ENCODE data around the gene TRMO.

The TRMO gene

GRCh38 chr9:97940233-97940632 is 17.9 kb upstream of the TRMO start:
- TF ChIP-seq TEAD4 (IDR thresholded peaks at IDR 0.05): no peak
- TF ChIP-seq EGR1 (IDR thresholded peaks at IDR 0.05): no peak

DNA sequence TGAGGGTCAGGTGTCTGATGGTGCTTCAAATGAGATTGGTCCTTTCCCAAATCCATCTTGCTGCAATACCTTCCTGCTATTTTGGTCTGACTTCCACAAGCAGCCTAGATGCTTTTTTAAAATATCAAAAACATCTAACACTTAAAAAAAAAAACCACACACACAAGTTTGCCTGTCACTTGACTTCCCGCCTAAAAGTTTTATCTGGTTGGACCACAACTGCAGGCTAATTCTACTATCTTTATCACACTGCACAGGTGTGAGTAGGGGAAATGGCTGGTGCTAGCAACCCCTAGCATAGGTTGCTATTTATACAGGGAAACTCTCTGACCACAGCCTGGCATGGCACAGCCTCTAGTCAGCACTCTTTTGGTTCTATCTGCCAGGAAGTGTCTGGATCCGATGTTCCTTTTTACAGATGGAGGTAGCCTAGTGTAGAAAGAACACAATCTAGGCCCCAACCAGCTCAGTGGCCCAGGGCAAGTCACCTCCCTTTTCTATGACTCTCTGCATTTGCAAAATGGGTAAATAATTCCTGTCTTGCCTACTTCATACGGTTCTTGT is 15.9 kb upstream of the TRMO start, which contains the start of gene HEMGN:
Gene HEMGN, minus strand, starts transcription at position 92 of the 564 bp plus-strand sequence. Its CDS starts 36 bp downstream, at position 56.
- TF ChIP-seq NFIC (IDR thresholded peaks at IDR 0.05) (no peak), CREB1 (IDR thresholded peaks at IDR 0.05; ENCODE audit: low read depth) (no peak), TCF12 (IDR thresholded peaks at IDR 0.05; ENCODE audit: low read depth) (no peak), YY1 (IDR thresholded peaks at IDR 0.05; ENCODE audit: low read depth) (no peak), FOXM1 (IDR thresholded peaks at IDR 0.05; ENCODE audit: borderline replicate concordance, low read depth) (no peak), TAF1 (IDR thresholded peaks at IDR 0.05; ENCODE audit: low read depth) (no peak), CEBPB (IDR thresholded peaks at IDR 0.05) (no peak), EP300 (IDR thresholded peaks at IDR 0.05; ENCODE audit: borderline replicate concordance) (no peak), ZBTB7A (IDR thresholded peaks at IDR 0.05; ENCODE audit: low read depth) (no peak), RAD21 (IDR thresholded peaks at IDR 0.05; ENCODE audit: low read depth) (no peak), TEAD4 (IDR thresholded peaks at IDR 0.05) (no peak), EGR1 (IDR thresholded peaks at IDR 0.05) (no peak)
- TF ChIP-seq, protein P1, sequence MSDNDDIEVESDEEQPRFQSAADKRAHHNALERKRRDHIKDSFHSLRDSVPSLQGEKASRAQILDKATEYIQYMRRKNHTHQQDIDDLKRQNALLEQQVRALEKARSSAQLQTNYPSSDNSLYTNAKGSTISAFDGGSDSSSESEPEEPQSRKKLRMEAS (IDR thresholded peaks at IDR 0.05): no peak
- TF ChIP-seq, protein P2, sequence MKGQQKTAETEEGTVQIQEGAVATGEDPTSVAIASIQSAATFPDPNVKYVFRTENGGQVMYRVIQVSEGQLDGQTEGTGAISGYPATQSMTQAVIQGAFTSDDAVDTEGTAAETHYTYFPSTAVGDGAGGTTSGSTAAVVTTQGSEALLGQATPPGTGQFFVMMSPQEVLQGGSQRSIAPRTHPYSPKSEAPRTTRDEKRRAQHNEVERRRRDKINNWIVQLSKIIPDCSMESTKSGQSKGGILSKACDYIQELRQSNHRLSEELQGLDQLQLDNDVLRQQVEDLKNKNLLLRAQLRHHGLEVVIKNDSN (IDR thresholded peaks at IDR 0.05): no peak

DNA sequence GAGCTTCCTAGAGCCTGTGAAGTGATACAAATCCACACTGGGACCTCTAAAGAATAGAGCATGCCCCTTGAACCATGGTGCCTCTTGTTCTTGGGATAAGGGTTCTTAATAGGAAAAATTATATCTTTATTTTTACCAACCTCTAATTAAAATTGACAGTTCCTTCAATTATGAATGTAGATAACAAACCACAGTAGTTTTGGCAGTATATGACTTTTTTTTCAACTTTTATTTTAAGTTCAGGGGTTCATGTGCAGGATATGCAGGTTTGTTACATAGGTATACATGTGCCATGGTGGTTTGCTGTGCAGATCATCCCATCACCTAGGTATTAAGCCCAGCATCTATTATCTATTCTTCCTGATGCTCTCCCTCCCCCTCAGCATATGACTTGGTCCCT is 14.7 kb upstream of the TRMO start:
- TF ChIP-seq, protein P3, sequence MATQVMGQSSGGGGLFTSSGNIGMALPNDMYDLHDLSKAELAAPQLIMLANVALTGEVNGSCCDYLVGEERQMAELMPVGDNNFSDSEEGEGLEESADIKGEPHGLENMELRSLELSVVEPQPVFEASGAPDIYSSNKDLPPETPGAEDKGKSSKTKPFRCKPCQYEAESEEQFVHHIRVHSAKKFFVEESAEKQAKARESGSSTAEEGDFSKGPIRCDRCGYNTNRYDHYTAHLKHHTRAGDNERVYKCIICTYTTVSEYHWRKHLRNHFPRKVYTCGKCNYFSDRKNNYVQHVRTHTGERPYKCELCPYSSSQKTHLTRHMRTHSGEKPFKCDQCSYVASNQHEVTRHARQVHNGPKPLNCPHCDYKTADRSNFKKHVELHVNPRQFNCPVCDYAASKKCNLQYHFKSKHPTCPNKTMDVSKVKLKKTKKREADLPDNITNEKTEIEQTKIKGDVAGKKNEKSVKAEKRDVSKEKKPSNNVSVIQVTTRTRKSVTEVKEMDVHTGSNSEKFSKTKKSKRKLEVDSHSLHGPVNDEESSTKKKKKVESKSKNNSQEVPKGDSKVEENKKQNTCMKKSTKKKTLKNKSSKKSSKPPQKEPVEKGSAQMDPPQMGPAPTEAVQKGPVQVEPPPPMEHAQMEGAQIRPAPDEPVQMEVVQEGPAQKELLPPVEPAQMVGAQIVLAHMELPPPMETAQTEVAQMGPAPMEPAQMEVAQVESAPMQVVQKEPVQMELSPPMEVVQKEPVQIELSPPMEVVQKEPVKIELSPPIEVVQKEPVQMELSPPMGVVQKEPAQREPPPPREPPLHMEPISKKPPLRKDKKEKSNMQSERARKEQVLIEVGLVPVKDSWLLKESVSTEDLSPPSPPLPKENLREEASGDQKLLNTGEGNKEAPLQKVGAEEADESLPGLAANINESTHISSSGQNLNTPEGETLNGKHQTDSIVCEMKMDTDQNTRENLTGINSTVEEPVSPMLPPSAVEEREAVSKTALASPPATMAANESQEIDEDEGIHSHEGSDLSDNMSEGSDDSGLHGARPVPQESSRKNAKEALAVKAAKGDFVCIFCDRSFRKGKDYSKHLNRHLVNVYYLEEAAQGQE (IDR thresholded peaks at IDR 0.05; ENCODE audit: low read depth): no peak
- no peak for TF ChIP-seq TAF1 (IDR thresholded peaks at IDR 0.05; ENCODE audit: low read depth)
- no peak for TF ChIP-seq RAD21 (IDR thresholded peaks at IDR 0.05; ENCODE audit: low read depth)
- TF ChIP-seq EP300 (IDR thresholded peaks at IDR 0.05; ENCODE audit: borderline replicate concordance): no peak
- TF ChIP-seq NFIC (IDR thresholded peaks at IDR 0.05): no peak
- TF ChIP-seq CEBPB (IDR thresholded peaks at IDR 0.05): no peak
- TF ChIP-seq, protein P2 (IDR thresholded peaks at IDR 0.05): no peak
- TF ChIP-seq FOXM1 (IDR thresholded peaks at IDR 0.05; ENCODE audit: borderline replicate concordance, low read depth): no peak
- no peak for TF ChIP-seq TCF12 (IDR thresholded peaks at IDR 0.05; ENCODE audit: low read depth)
- no peak for TF ChIP-seq YY1 (IDR thresholded peaks at IDR 0.05; ENCODE audit: low read depth)
- no peak for TF ChIP-seq EGR1 (IDR thresholded peaks at IDR 0.05)
- TF ChIP-seq, protein P1 (IDR thresholded peaks at IDR 0.05): no peak
- TF ChIP-seq TEAD4 (IDR thresholded peaks at IDR 0.05): no peak

DNA sequence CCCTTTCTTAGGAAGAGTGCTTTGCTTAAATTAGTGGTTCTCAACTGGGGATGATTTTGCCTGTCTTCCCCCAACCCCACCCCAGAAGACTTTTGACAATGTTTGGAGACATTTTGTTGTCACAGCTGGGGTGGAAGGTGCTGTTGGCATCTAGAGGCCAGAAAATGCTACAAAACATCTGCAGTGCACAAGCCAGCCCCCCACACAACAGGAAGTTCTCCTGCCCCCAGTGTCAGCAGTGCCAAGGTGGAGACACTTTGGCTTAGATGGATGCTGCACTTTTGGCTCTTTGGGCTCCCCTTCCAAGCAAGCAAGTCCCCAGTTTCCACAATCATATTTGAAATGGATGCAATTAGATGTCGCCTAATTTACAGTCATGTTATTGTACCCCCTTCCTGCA is 13.0 kb upstream of the TRMO start:
- TF ChIP-seq CREB1 (IDR thresholded peaks at IDR 0.05; ENCODE audit: low read depth) (no peak), ZBTB7A (IDR thresholded peaks at IDR 0.05; ENCODE audit: low read depth) (no peak), NFIC (IDR thresholded peaks at IDR 0.05) (no peak), CEBPB (IDR thresholded peaks at IDR 0.05) (no peak), RAD21 (IDR thresholded peaks at IDR 0.05; ENCODE audit: low read depth) (no peak), TCF12 (IDR thresholded peaks at IDR 0.05; ENCODE audit: low read depth) (no peak), YY1 (IDR thresholded peaks at IDR 0.05; ENCODE audit: low read depth) (no peak), EGR1 (IDR thresholded peaks at IDR 0.05) (no peak), TAF1 (IDR thresholded peaks at IDR 0.05; ENCODE audit: low read depth) (no peak), TEAD4 (IDR thresholded peaks at IDR 0.05) (no peak), FOXM1 (IDR thresholded peaks at IDR 0.05; ENCODE audit: borderline replicate concordance, low read depth) (no peak), EP300 (IDR thresholded peaks at IDR 0.05; ENCODE audit: borderline replicate concordance) (no peak)
- TF ChIP-seq, protein P1 (IDR thresholded peaks at IDR 0.05): no peak
- TF ChIP-seq, protein P3 (IDR thresholded peaks at IDR 0.05; ENCODE audit: low read depth): no peak
- TF ChIP-seq, protein P2 (IDR thresholded peaks at IDR 0.05): no peak
